HEK293 (cell line): Measurements from ENCODE around the gene TIGD3.

Experiments used
- CTCF ChIA-PET: fragments of 350-600 bp; formaldehyde crosslinking; extraction: SDS; loops from one replicate; lab custom pipeline; 2021; ENCODE audit warnings: antibody characterized with exemption; lab: Yijun Ruan, JAX
- POLR2A ChIA-PET: fragments of 300-600 bp; formaldehyde crosslinking; extraction: SDS; loops from one replicate; lab custom pipeline; 2020; ENCODE audit warnings: antibody characterized with exemption, inconsistent platforms; lab: Yijun Ruan, JAX
- H3K27ac ChIP-seq: fragments of 200-500 bp; sonication (Bioruptor generic); 2 replicates; pipeline ENCODE4 v1.5.1; 2014; ENCODE audit warnings: low read depth, low read length, control low read depth, inconsistent platforms; ENCODE audit errors: extremely low read depth
- H3K36me3 ChIP-seq, 2 experiments: fragments of 200-500 bp in 1 of 2; sonication (Bioruptor generic) in 1 of 2; 1 replicate in 1 of 2; 2 replicates in 1 of 2; pipeline ENCODE4 v1.5.1; 2014 to 2017; ENCODE audit warnings: inconsistent platforms in 2 of 2, low read length in 2 of 2; ENCODE audit not compliant: control insufficient read depth in 2 of 2, insufficient read depth in 1 of 2
- H3K4me1 ChIP-seq: fragments of 200-500 bp; sonication (Bioruptor generic); 2 replicates; pipeline ENCODE4 v1.5.1; 2014; ENCODE audit warnings: mild to moderate bottlenecking, low read length, inconsistent platforms; ENCODE audit not compliant: control insufficient read depth, insufficient read depth
- H3K4me3 ChIP-seq: 2 replicates; pipeline ENCODE4 v1.5.1; 2011; ENCODE audit warnings: low read depth, mild to moderate bottlenecking, control low read depth, low read length, moderate library complexity
- H3K9me3 ChIP-seq: fragments of 200-500 bp; sonication (Bioruptor generic); 2 replicates; pipeline ENCODE4 v1.5.1; 2014; ENCODE audit warnings: low read depth, low read length, inconsistent platforms; ENCODE audit not compliant: control insufficient read depth, insufficient read depth
- ATF2 ChIP-seq: fragments of 450-650 bp; formaldehyde crosslinking; IDR thresholded peaks from 2 replicates; pipeline ENCODE4 v1.5.1; 2016; ENCODE audit warnings: missing biosample characterization, missing genetic modification characterization, low read depth
- REPIN1 ChIP-seq: fragments of 450-650 bp; formaldehyde crosslinking; IDR thresholded peaks from 2 replicates; pipeline ENCODE4 v1.5.1; 2017; ENCODE audit warnings: missing biosample characterization, missing genetic modification characterization, low read depth
- SCRT1 ChIP-seq: fragments of 450-650 bp; formaldehyde crosslinking; IDR thresholded peaks from 2 replicates; pipeline ENCODE4 v1.5.1; 2016; ENCODE audit warnings: missing biosample characterization, missing genetic modification characterization, borderline replicate concordance
- SCRT2 ChIP-seq: fragments of 450-650 bp; formaldehyde crosslinking; IDR thresholded peaks from 2 replicates; pipeline ENCODE4 v1.5.1; 2016; ENCODE audit warnings: missing biosample characterization, missing genetic modification characterization
- ZNF175 ChIP-seq: fragments of 450-650 bp; formaldehyde crosslinking; IDR thresholded peaks from 2 replicates; pipeline ENCODE4 v1.5.1; 2016; ENCODE audit warnings: missing biosample characterization, missing genetic modification characterization
- ZNF223 ChIP-seq: fragments of 450-650 bp; formaldehyde crosslinking; IDR thresholded peaks from 2 replicates; pipeline ENCODE4 v1.5.1; 2016; ENCODE audit warnings: missing biosample characterization, missing genetic modification characterization
- ZNF394 ChIP-seq: fragments of 450-650 bp; formaldehyde crosslinking; IDR thresholded peaks from 2 replicates; pipeline ENCODE4 v1.5.1; 2016; ENCODE audit warnings: missing biosample characterization, missing genetic modification characterization, mild to moderate bottlenecking, moderate library complexity, borderline replicate concordance
- ZNF530 ChIP-seq: fragments of 450-650 bp; formaldehyde crosslinking; IDR thresholded peaks from 2 replicates; pipeline ENCODE4 v1.5.1; 2016; ENCODE audit warnings: low read depth, missing biosample characterization, missing genetic modification characterization
- ZNF670 ChIP-seq: fragments of 450-650 bp; formaldehyde crosslinking; IDR thresholded peaks from 2 replicates; pipeline ENCODE4 v1.5.1; 2016; ENCODE audit warnings: missing biosample characterization, missing genetic modification characterization, low read depth
- TF ChIP-seq, protein P1 (sequence below): fragments of 450-650 bp; formaldehyde crosslinking; IDR thresholded peaks from 2 replicates; pipeline ENCODE4 v1.5.1; 2016; ENCODE audit warnings: missing biosample characterization, missing genetic modification characterization

TIGD3 gene

GRCh38 chr11:65351511-65351910 is 3.0 kb upstream of the TIGD3 start:
- H3K36me3 ChIP-seq = peaks cover 28 to 58% of the 10 kb centered on the region in 2 experiments

GRCh38 chr11:65352783-65353182 is 1.8 kb upstream of the TIGD3 start:
- TF ChIP-seq REPIN1 (tag by site-specific recombination) (no peak), ZNF223 (tag by site-specific recombination) (no peak)
- TF ChIP-seq, protein P1, sequence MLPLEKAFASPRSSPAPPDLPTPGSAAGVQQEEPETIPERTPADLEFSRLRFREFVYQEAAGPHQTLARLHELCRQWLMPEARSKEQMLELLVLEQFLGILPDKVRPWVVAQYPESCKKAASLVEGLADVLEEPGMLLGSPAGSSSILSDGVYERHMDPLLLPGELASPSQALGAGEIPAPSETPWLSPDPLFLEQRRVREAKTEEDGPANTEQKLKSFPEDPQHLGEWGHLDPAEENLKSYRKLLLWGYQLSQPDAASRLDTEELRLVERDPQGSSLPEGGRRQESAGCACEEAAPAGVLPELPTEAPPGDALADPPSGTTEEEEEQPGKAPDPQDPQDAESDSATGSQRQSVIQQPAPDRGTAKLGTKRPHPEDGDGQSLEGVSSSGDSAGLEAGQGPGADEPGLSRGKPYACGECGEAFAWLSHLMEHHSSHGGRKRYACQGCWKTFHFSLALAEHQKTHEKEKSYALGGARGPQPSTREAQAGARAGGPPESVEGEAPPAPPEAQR (tag by site-specific recombination) = no peak
- ChIA-PET CTCF (interaction anchor here (0.6 to 2.2 kb wide), 18 partner anchors 9 to 900 kb away, joined by 3 to 15 read pairs (median 4); partner anchors contain the start of genes DPF2 and MALAT1), POLR2A (interaction anchor here (0.6 to 2.0 kb wide), 5 partner anchors 10 to 155 kb away, joined by 3 to 8 read pairs (median 5); partner anchors contain the start of genes DPF2 and POLA2)
- H3K9me3 ChIP-seq = no peaks in the 10 kb centered on the region
- no peak overlapping the region for H3K27ac ChIP-seq
- H3K4me1 ChIP-seq = no peaks in the 10 kb centered on the region
- H3K36me3 ChIP-seq = peaks cover 17 to 48% of the 10 kb centered on the region in 2 experiments
- no peak overlapping the region for H3K4me3 ChIP-seq

More at GRCh38 chr11:65351511-65351910, 3.0 kb upstream of the TIGD3 start:
- ChIA-PET CTCF (interaction anchor here (1.2 to 2.2 kb wide), 4 partner anchors 17 to 76 kb away, joined by 3 to 15 read pairs (median 5); partner anchors contain the start of gene DPF2), POLR2A (interaction anchor here (1.0 to 2.0 kb wide), 4 partner anchors 9 to 73 kb away, joined by 3 to 8 read pairs (median 5); partner anchors contain the start of gene DPF2)
- no peak overlapping the region for H3K27ac ChIP-seq
- H3K4me3 ChIP-seq = no peak overlapping the region
- H3K4me1 ChIP-seq = no peaks in the 10 kb centered on the region
- no peaks in the 10 kb centered on the region for H3K9me3 ChIP-seq
- no peak for TF ChIP-seq ZNF175 (tag by site-specific recombination)
- TF ChIP-seq SCRT2 (tag by site-specific recombination) = peak; percentile 76
- 0 out of 2 replicates have a peak, but pooled peaks have one; percentile 59 for TF ChIP-seq SCRT1 (tag by site-specific recombination)

- TF ChIP-seq ATF2 (tag by site-specific recombination) (peak; percentile 50; the same call in 1 of the 2 replicates), ZNF530 (tag by site-specific recombination) (no peak)
- H3K36me3 ChIP-seq = peaks cover 11 to 42% of the 10 kb centered on the region in 2 experiments
- ChIA-PET CTCF (interaction anchor here (0.6 to 1.8 kb wide), 11 partner anchors 9 to 353 kb away, joined by 3 to 8 read pairs (median 3); partner anchors contain the start of gene MALAT1), POLR2A (interaction anchor here (0.6 to 1.5 kb wide), 4 partner anchors 16 to 154 kb away, joined by 3 to 5 read pairs (median 4); partner anchors contain the start of gene POLA2)
- no peak overlapping the region for H3K27ac ChIP-seq
- no peaks in the 10 kb centered on the region for H3K4me1 ChIP-seq
- no peak overlapping the region for H3K4me3 ChIP-seq
- no peaks in the 10 kb centered on the region for H3K9me3 ChIP-seq
Measured at GRCh38 chr11:65353376-65353775, 1.2 kb upstream of the TIGD3 start.

DNA sequence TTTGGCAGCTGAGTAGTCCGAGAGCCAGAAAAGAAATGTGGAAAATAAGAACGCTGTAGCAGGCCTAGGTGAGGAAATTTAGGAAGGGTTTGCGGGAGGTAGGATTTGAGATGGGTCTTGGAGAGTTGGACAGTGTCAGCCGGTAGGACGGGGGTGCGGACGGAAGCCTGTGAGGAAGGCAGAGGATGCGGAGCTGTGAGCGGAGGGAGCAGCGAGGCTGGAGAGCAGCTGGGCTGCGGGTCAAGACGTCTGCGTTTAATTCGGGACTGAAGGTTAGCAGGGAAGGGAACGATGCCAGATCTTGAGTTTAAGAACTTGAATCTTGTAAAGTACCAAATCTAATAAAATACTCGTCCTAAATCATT is 669 bp upstream of the TIGD3 start:
- Histone ChIP-seq H3K9me3 (no peaks in the 10 kb centered on the region), H3K36me3 (peaks cover 8 to 37% of the 10 kb centered on the region in 2 experiments), H3K27ac (no peak overlapping the region), H3K4me3 (no peak overlapping the region), H3K4me1 (no peaks in the 10 kb centered on the region)
- ChIA-PET POLR2A (interaction anchor here (0.9 to 1.5 kb wide), 7 partner anchors 17 to 153 kb away, joined by 3 to 7 read pairs (median 5); partner anchors contain the start of genes DPF2, MALAT1, NEAT1 and POLA2), CTCF (interaction anchor here (0.7 to 1.8 kb wide), 5 partner anchors 10 to 187 kb away, joined by 4 to 8 read pairs (median 5); no protein-coding TSS in a partner anchor)
- 0 out of 2 replicates have a peak, but pooled peaks have one; percentile 43 for TF ChIP-seq ZNF394
- TF ChIP-seq ZNF670 (tag by site-specific recombination) = no peak
